HS-27A (cell line): Measurements from ENCODE around the gene AGMO.
"Not testable (repeated sequence)": the region's sequence is repeated elsewhere in the genome, so short reads cannot be mapped to it uniquely, and the experiment has no call there.

ENCODE experiments used
- DNase-seq: peaks from one replicate; pipeline ENCODE4 v3.0.0-alpha.2; 2012; ENCODE audit warnings: low read depth, missing footprints

AGMO gene

GRCh38 chr7:15315678-15316077, 246.1 kb downstream of the AGMO start:
- DNase-seq: no peak

- no peak for DNase-seq
These were observed 246.9 kb downstream of the AGMO start for GRCh38 chr7:15314922-15315321.

DNA sequence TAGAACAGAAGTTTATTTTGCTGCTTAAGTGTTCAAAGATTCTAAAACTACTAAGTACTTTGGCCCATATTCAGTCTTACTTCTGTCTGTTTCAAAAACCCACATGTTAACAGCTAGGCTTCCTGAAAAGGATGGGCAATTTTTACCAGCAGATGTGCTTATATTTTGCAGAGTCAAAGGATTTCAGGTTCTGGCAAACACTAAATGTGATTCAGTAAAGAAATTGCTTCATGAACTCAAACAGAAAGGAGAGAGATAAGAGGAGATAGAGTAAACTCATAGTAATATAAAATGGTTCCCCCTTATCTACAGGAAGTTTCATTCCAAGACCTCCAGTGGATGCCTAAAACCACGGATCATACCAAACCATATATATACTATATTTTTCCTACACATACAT, 248.5 kb downstream of the AGMO start:
- no peak for DNase-seq

GRCh38 chr7:15309872-15310271, 251.9 kb downstream of the AGMO start:
- no peak for DNase-seq

DNA sequence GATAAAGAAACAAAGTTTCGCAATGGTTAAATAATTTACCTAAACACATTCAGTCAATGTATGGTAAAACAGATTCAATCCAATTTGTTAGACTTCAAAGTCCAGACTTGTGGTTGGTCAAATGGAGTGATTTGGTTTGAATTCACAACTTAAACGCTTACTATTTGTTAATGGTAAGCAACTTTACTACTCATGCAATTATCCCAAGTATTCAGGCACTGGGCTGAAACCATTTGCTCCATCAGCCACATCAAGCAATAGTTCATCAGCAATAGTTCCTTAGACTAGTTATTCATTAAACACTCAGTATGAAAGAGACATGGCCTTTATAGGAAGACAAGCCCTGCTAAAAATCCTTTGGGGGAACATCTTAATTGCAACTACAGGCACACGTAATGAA, 253.0 kb downstream of the AGMO start:
- DNase-seq: no peak

- DNase-seq: no peak
These were observed 255.5 kb downstream of the AGMO start for GRCh38 chr7:15306296-15306695.

DNA sequence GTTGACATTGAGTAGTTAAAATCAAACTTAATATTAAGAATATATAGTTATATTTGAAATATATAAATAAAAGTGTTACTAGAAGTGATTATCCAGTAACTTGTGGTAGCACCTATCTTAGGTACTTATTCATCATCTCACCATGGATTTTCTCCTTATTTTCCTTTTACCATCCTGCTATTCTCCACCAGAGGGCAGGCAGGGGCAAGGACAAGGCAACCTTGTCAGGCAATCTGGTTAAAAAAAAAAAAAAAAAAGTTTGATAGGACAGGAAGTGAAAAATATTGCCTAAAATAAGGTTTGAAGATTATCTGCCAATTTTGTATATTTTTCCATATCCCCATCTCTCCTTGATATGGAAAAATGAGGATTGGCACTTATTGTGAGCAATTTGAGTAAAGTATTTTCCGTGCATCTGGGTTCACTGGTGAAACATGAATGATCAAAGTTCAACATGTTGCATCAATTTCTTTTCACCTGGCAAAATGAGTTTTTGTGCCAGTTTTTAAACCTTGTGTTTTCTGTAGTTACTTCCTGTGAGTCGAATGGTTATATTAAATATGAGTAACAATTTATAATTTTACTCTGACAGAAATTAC, 256.7 kb downstream of the AGMO start:
- peak; percentile 22 for DNase-seq

- no peak for DNase-seq
These were observed 258.5 kb downstream of the AGMO start for GRCh38 chr7:15303357-15303756.

GRCh38 chr7:15300986-15301385, 260.8 kb downstream of the AGMO start:
- not testable (repeated sequence) for DNase-seq

DNA sequence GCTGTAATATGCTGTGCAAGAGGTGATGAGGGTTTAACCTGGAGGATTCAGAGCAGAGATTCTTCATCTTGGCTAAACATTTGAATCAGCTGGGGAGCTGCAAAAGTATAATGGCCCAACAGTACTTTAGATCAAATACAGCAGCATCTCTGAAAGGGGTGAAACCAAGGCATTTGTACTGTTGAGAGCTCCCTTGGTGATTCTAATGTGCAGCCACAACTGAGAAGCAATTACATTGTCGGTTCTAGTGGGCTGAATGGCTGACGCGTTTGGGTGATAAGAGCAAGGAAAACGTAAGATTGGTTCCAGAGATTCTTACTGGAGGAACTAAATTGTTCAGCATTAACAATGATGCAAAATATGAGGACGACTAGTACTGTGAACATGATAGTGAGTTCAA, 269.7 kb downstream of the AGMO start:
- no peak for DNase-seq

GRCh38 chr7:15291699-15292098, 270.1 kb downstream of the AGMO start:
- no peak for DNase-seq

GRCh38 chr7:15288741-15289140, 273.1 kb downstream of the AGMO start:
- DNase-seq: no peak

- no peak for DNase-seq
These were observed 277.4 kb downstream of the AGMO start for GRCh38 chr7:15284396-15284795.

DNA sequence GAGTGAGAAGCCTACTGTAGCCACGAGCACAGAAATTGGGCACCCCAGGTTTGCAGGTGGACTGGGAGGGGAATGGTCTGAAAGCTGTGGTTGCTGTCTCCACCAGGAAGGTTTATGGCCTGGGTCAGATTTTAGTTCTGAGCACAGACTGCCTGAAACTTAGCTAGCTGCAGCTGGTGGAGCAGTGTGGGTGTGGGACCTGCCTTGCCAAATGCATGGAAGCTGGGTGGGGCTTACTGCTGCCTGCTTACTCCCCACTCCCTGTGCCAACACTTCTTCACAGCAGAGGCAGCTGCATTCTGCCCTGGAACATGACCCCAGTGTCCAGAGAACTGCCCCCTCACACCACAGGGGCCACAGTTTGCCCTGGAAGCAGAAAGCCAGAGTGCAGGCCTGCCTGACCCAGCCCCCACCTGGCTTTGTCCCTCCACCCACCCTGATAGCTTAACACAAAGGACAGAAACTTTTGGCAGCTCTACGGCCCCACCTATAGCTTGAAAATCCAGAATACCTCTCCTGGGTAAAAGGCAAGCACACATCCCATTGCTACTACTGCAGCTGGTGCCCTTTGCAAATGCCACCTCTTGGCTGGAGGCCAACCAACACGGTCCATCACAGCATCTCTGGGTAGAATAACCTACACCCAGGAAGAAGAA, 281.6 kb downstream of the AGMO start:
- DNase-seq: no peak

GRCh38 chr7:15279640-15280039, 282.2 kb downstream of the AGMO start:
- no peak for DNase-seq

GRCh38 chr7:15257689-15258088, 304.1 kb downstream of the AGMO start:
- no peak for DNase-seq

DNA sequence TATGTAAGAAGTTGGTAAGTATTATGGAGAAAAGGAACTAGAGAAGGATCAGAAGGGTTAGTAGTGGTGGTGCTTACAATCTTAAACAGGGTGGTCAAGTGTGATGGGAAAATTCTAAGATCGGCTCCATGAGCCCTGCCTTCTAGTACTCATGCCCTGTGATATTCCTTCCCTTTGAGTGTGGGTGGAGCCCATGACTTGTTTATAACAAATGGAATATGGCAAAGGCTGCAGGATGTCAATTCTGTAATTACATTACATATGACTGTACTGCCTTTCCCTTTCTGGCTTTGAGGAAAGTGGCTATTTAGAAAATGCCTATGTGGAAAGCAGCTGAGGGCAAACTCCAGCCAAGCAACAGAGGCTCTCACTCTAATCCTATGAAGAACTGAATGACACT, 309.6 kb downstream of the AGMO start:
- no peak for DNase-seq

GRCh38 chr7:15248514-15248913, 313.3 kb downstream of the AGMO start:
- DNase-seq: no peak

DNA sequence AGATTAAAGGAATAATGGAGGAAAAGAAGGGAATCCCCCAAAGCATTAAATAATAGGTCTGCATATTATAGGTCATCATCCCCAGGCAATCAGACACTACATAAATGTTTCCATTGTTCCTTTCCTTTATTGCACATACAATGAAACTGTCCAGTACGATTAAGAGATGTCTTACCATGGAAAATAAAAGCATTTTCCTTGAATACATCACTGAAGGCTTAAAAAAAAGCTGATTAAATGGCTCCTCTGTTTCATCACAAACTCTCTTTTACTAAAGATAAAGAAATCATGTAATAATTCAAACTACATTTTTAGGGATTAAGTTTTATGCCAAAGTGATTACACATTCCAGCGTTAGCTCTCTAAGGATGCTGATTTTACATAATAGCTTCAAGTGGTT, 316.0 kb downstream of the AGMO start:
- DNase-seq: no peak

DNA sequence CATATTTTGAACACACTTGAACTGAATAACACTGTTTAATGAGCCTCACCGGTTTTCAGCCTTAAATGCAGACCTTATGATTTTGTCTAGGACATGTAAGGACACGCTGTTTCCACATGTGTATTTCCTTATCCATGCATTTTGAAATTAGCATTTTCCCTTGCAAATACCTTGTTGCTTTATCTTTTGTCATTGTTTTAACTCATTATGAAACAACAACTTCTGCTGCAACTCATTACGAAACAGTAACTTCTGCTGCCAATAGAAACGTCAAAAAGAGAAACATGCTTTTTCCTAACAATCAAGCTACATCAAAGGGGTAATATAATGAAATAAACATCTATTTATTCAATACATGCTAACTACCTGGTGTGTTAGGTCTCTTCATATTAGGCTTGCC, 322.0 kb downstream of the AGMO start:
- no peak for DNase-seq

DNA sequence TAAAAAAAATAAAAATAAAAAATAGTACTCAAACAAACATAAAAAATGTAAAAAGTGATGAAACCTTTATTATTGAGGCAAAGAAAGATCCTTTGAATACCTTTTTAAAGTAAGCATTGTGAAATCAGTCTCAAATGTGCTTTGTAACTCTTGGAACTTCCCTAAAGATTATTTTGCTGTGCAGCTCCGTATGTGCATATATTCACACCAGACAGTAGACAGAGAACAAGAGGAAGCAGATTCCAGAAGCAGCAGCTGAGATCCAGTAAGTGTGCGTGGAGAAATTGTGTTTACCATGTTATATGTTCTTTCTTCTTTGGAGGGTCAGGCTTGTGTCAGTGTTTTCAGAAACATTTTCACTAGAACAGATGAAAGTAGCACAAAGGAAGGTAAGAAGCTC, 324.9 kb downstream of the AGMO start:
- DNase-seq: no peak

DNA sequence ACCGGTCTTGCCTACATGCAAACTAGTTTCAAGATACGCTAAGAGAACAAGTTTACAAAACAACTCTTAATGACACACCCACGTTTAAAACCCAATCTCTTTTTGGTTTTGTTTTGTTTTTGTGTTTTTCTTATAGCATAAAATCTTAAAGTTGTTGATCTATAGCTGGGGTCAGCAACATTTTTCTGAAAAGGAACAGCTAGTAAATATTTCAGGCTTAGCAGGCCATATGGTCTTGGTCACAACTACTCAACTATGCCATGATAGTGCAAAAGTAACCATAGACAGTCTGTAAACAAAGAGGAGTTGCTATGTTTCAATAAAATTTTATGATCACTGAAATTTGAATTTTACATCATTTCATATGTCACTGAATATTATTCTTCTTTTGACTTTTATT, 327.4 kb downstream of the AGMO start:
- no peak for DNase-seq

GRCh38 chr7:15228831-15229230, 333.0 kb downstream of the AGMO start:
- DNase-seq: no peak

- DNase-seq: no peak
These were observed 335.8 kb downstream of the AGMO start for GRCh38 chr7:15225981-15226380.
